CD4-positive, alpha-beta memory T cell (primary cell): ENCODE data around the gene ASAP3. TPM values are rescaled to one million over a fixed set of nuclear protein-coding genes. Genes with fewer than 3 reads are reported as not detected.

Source experiments
- CTCF ChIA-PET: fragments of 350-600 bp; sonication (Branson Sonifier 250); formaldehyde crosslinking; loops from one replicate; lab custom pipeline; 2021; ENCODE audit warnings: inconsistent platforms; ENCODE audit not compliant: partially characterized antibody; lab: Charles Lee
- POLR2A ChIA-PET: fragments of 350-600 bp; sonication (Branson Sonifier 250); formaldehyde crosslinking; loops from one replicate; lab custom pipeline; 2021; ENCODE audit not compliant: partially characterized antibody; lab: Charles Lee
- DNase-seq, 5 donors: peaks; one replicate each; pipeline versions ENCODE4 v3.0.0 to v3.0.0-alpha.2; 2020 to 2022; ENCODE audit warnings: mixed read lengths in 1 of 5
- H3K27ac ChIP-seq: one replicate; pipeline ENCODE4 v1.7.0; 2013; ENCODE audit warnings: low read depth, low read length
- H3K27me3 ChIP-seq: 2 replicates; pipeline ENCODE4 v1.7.0; 2013; ENCODE audit warnings: mild to moderate bottlenecking, low read length, moderate library complexity; ENCODE audit not compliant: insufficient read depth
- H3K36me3 ChIP-seq: 2 replicates; pipeline ENCODE4 v1.7.0; 2013; ENCODE audit warnings: mild to moderate bottlenecking, low read length, moderate library complexity; ENCODE audit not compliant: insufficient read depth
- H3K4me1 ChIP-seq: 2 replicates; pipeline ENCODE4 v1.7.0; 2013; ENCODE audit warnings: mild to moderate bottlenecking, low read length, moderate library complexity; ENCODE audit not compliant: insufficient read depth
- H3K4me3 ChIP-seq, 2 donors: one replicate each; pipeline ENCODE4 v1.7.0; 2013; ENCODE audit warnings: low read length in 2 of 2, mild to moderate bottlenecking in 1 of 2
- H3K9me3 ChIP-seq, 2 donors: one replicate each; pipeline ENCODE4 v1.7.0; 2013; ENCODE audit warnings: low read length in 2 of 2, control low read depth in 1 of 2; ENCODE audit not compliant: control insufficient read depth in 1 of 2
- H3K27ac Mint-ChIP-seq, 7 donors: one replicate each; pipeline ENCODE4 v1.8.0; 2020 to 2021; ENCODE audit warnings: mixed read lengths in 7 of 7, mild to moderate bottlenecking in 6 of 7, inconsistent platforms in 3 of 7, moderate library complexity in 3 of 7
- H3K27me3 Mint-ChIP-seq, 2 donors: one replicate each; pipeline ENCODE4 v1.8.0; 2020 to 2021; ENCODE audit warnings: mixed read lengths in 2 of 2
- H3K36me3 Mint-ChIP-seq, 2 donors: one replicate each; pipeline ENCODE4 v1.8.0; 2020 to 2021; ENCODE audit warnings: mixed read lengths in 2 of 2, inconsistent platforms in 1 of 2, mild to moderate bottlenecking in 1 of 2
- H3K4me1 Mint-ChIP-seq, 4 donors: one replicate each; pipeline ENCODE4 v1.8.0; 2020 to 2021; ENCODE audit warnings: mixed read lengths in 4 of 4, mild to moderate bottlenecking in 1 of 4
- H3K4me3 Mint-ChIP-seq, 8 donors: one replicate each; pipeline ENCODE4 v1.8.0; 2020 to 2021; ENCODE audit warnings: mixed read lengths in 8 of 8, mild to moderate bottlenecking in 7 of 8, moderate library complexity in 6 of 8, inconsistent platforms in 3 of 8
- H3K9me3 Mint-ChIP-seq, 8 donors: one replicate each; pipeline ENCODE4 v1.8.0; 2020 to 2021; ENCODE audit warnings: mixed read lengths in 8 of 8, mild to moderate bottlenecking in 5 of 8, inconsistent platforms in 3 of 8, moderate library complexity in 1 of 8
- intact Hi-C: fragments of 100-400 bp; cut with micrococcal nuclease; formaldehyde crosslinking; loops from one replicate; pipeline ENCODE4 v1.15.1; 2023
- polyA plus RNA-seq, 2 donors: library from polyadenylated mRNA; unstranded; fragments of 300-500 nt; fragmentation: Illumina TruSeq; gene quantifications; one replicate each; pipeline ENCODE4 v1.2.3, GENCODE V29; 2021
- total RNA-seq, 2 experiments: library from RNA; stranded (reverse); gene quantifications; one replicate each; pipeline ENCODE4 v1.2.3, GENCODE V29; 2021

ASAP3 gene
- total and polyA plus RNA-seq, 4 experiments from 2014 or later: 0.73 to 1.4 (median 1.3) TPM

- Mint-ChIP-seq H3K27me3 (peaks cover 0 to 2% of the 10 kb centered on the region in 2 donors), H3K4me1 (peaks cover 25 to 35% (median 30%) of the 10 kb centered on the region in 4 donors), H3K27ac (peak within 1 kb of the TSS; percentile 68 to 91 (median 86)), H3K9me3 (no peaks in the 10 kb centered on the region), H3K36me3 (peaks cover 0 to 4% of the 10 kb centered on the region in 2 donors), H3K4me3 (peak within 1 kb of the TSS; percentile 85 to 96 (median 89))
- Histone ChIP-seq H3K27me3 (no peaks in the 10 kb centered on the region), H3K4me1 (peaks cover 33% of the 10 kb centered on the region), H3K4me3 (peak within 1 kb of the TSS; percentile 6 to 70), H3K36me3 (no peaks in the 10 kb centered on the region), H3K27ac (no peak within 1 kb of the TSS), H3K9me3 (no peaks in the 10 kb centered on the region)
- intact Hi-C loops: loop anchor here (2.0 kb wide), 1 partner anchor 60 kb away; the partner anchor contains the start of gene ASAP3
- ChIA-PET CTCF (interaction anchor here (0.6 to 1.2 kb wide), 3 partner anchors 24 to 213 kb away, joined by 3 to 4 read pairs (median 3); no protein-coding TSS in a partner anchor), POLR2A (interaction anchor here (0.6 to 1.4 kb wide), 7 partner anchors 56 to 203 kb away, joined by 3 to 5 read pairs (median 4); partner anchors contain the start of genes ASAP3 and HNRNPR)
- DNase-seq: peak in 4 of 5 donors; percentile 28 to 41 (median 33)
Observed at GRCh38 chr1:23424293-23425192, 59.4 kb downstream of the ASAP3 start, which contains the start of gene TCEA3. TSS of gene TCEA3 (minus strand) at chr1:23424748. CDS start at chr1:23424633, 115 bp downstream.

GRCh38 chr1:23423415-23424292 is 60.3 kb downstream of the ASAP3 start:
- peaks cover 0 to 2% of the 10 kb centered on the region in 2 donors for H3K27me3 Mint-ChIP-seq
- H3K36me3 Mint-ChIP-seq: peaks cover 0 to 4% of the 10 kb centered on the region in 2 donors
- DNase-seq: peak in 1 of 5 donors; percentile 1
- peaks cover 25 to 35% (median 30%) of the 10 kb centered on the region in 4 donors for H3K4me1 Mint-ChIP-seq
- Histone ChIP-seq H3K36me3 (no peaks in the 10 kb centered on the region), H3K4me1 (peaks cover 33% of the 10 kb centered on the region), H3K27me3 (no peaks in the 10 kb centered on the region), H3K9me3 (no peaks in the 10 kb centered on the region), H3K4me3 (peak overlapping the region in 1 of 2 donors; percentile 70), H3K27ac (no peak overlapping the region)
- POLR2A ChIA-PET: interaction anchor here (0.9 to 1.4 kb wide), 2 partner anchors 55 to 116 kb away, joined by 3 to 5 read pairs; no protein-coding TSS in a partner anchor
- H3K4me3 Mint-ChIP-seq: peak overlapping the region; percentile 79 to 96 (median 89)
- CTCF ChIA-PET: interaction anchor here (0.6 to 2.5 kb wide), 3 partner anchors 15 to 96 kb away, joined by 4 to 15 read pairs (median 4); no protein-coding TSS in a partner anchor
- peak overlapping the region in 6 of 7 donors; percentile 52 to 92 (median 81) for H3K27ac Mint-ChIP-seq
- no peaks in the 10 kb centered on the region for H3K9me3 Mint-ChIP-seq
- intact Hi-C loops: loop anchor here (2.0 kb wide), 1 partner anchor 61 kb away; the partner anchor contains the start of gene ASAP3

- peak in 2 of 5 donors; percentile 4 to 10 for DNase-seq
- Mint-ChIP-seq H3K4me3 (peak overlapping the region; percentile 79 to 96 (median 89)), H3K9me3 (no peaks in the 10 kb centered on the region), H3K27me3 (peaks cover 0 to 2% of the 10 kb centered on the region in 2 donors), H3K27ac (peak overlapping the region; percentile 11 to 92 (median 79)), H3K36me3 (peaks cover 0 to 4% of the 10 kb centered on the region in 2 donors), H3K4me1 (peaks cover 25 to 35% (median 30%) of the 10 kb centered on the region in 4 donors)
- ChIA-PET POLR2A (interaction anchor here (0.6 to 1.5 kb wide), 8 partner anchors 14 to 1809 kb away, joined by 3 to 11 read pairs (median 4); partner anchors contain the start of genes HNRNPR, PITHD1, RPL11 and SYF2), CTCF (interaction anchor here (1.0 to 2.5 kb wide), 3 partner anchors 14 to 214 kb away, joined by 3 to 15 read pairs (median 4); no protein-coding TSS in a partner anchor)
- H3K27me3 ChIP-seq: no peaks in the 10 kb centered on the region
- H3K9me3 ChIP-seq: no peaks in the 10 kb centered on the region
- H3K27ac ChIP-seq: peak overlapping the region; percentile 1
- intact Hi-C loops: no loop called here
- H3K4me3 ChIP-seq: no peak overlapping the region
- peaks cover 33% of the 10 kb centered on the region for H3K4me1 ChIP-seq
- no peaks in the 10 kb centered on the region for H3K36me3 ChIP-seq
Observed at GRCh38 chr1:23422941-23423340, 61.0 kb downstream of the ASAP3 start.

GRCh38 chr1:23422241-23422877 is 61.6 kb downstream of the ASAP3 start:
- Mint-ChIP-seq H3K27me3 (peaks cover 0 to 2% of the 10 kb centered on the region in 2 donors), H3K9me3 (no peaks in the 10 kb centered on the region), H3K4me1 (peaks cover 25 to 35% (median 30%) of the 10 kb centered on the region in 4 donors), H3K4me3 (peak overlapping the region; percentile 79 to 91 (median 87)), H3K36me3 (peaks cover 0 to 4% of the 10 kb centered on the region in 2 donors), H3K27ac (peak overlapping the region; percentile 11 to 85 (median 68))
- Histone ChIP-seq H3K9me3 (no peaks in the 10 kb centered on the region), H3K4me1 (peaks cover 33% of the 10 kb centered on the region), H3K27ac (peak overlapping the region; percentile 1), H3K27me3 (no peaks in the 10 kb centered on the region), H3K36me3 (no peaks in the 10 kb centered on the region), H3K4me3 (no peak overlapping the region)
- CTCF ChIA-PET: interaction anchor here (1.0 to 2.5 kb wide), 3 partner anchors 14 to 215 kb away, joined by 3 to 15 read pairs (median 4); no protein-coding TSS in a partner anchor
- intact Hi-C loops: no loop called here
- POLR2A ChIA-PET: interaction anchor here (0.6 to 1.5 kb wide), 10 partner anchors 13 to 1810 kb away, joined by 3 to 11 read pairs (median 4); partner anchors contain the start of genes HNRNPR, PITHD1, RPL11 and SYF2
- DNase-seq: peak; percentile 41 to 65 (median 54)

GRCh38 chr1:23421753-23422240 is 62.2 kb downstream of the ASAP3 start:
- Mint-ChIP-seq H3K9me3 (no peaks in the 10 kb centered on the region), H3K4me3 (peak overlapping the region in 5 of 8 donors; percentile 79 to 89 (median 85)), H3K36me3 (peaks cover 0 to 4% of the 10 kb centered on the region in 2 donors), H3K27me3 (peaks cover 0 to 2% of the 10 kb centered on the region in 2 donors), H3K27ac (peak overlapping the region in 5 of 7 donors; percentile 10 to 83 (median 52)), H3K4me1 (peaks cover 25 to 35% (median 30%) of the 10 kb centered on the region in 4 donors)
- ChIA-PET POLR2A (interaction anchor here (1.0 to 1.5 kb wide), 8 partner anchors 13 to 356 kb away, joined by 3 to 11 read pairs (median 4); partner anchors contain the start of genes HNRNPR, PITHD1 and RPL11), CTCF (interaction anchor here (1.0 to 2.5 kb wide), 2 partner anchors 18 to 215 kb away, joined by 3 to 15 read pairs; no protein-coding TSS in a partner anchor)
- Histone ChIP-seq H3K36me3 (no peaks in the 10 kb centered on the region), H3K9me3 (no peaks in the 10 kb centered on the region), H3K4me3 (no peak overlapping the region), H3K27ac (peak overlapping the region; percentile 1), H3K4me1 (peaks cover 33% of the 10 kb centered on the region), H3K27me3 (no peaks in the 10 kb centered on the region)
- no peak for DNase-seq
- intact Hi-C loops: no loop called here
